Colon (tissue), 2 donors: Measurements from ENCODE around the gene CHTOP.
"Not testable (repeated sequence)": the region's sequence is repeated elsewhere in the genome, so short reads cannot be mapped to it uniquely, and the experiment has no call there.

Source experiments
- FAIRE-seq: peaks from 2 replicates; lab custom pipeline; 2012; peaks lifted over from hg19 to GRCh38; lab: Jason Lieb, UNC
- donor health status: control.
- donor health status: control.

The CHTOP gene

DNA sequence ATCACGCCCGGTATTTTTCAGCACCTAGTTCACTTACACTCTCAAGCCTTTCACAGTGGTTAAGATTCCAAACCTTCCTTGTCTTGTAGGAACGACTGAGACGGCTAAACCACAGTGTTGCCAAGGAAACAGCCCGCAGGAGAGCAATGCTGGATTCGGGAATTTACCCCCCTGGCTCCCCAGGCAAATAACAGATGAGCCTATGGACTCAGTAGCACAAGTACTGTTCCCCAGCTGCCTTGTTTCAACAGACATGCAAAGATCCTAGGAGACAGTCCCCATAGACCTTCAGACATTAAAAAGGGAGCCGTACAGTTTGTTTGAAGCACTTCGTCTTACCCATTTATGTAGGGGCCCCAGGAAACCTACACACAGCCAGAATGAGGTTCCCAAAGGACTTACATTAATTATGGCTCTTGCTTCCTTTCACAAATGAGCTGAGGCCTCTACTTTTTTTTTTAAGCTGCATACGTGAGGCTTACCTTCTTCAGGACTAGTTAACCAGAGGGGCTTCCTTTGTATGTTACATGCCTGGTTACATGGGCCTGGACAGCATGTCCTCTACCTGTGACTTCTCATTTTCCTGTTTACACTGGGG lies 27.3 kb downstream of the CHTOP start:
- no peak for FAIRE-seq

- FAIRE-seq = no peak
Measured at GRCh38 chr1:153662269-153662668, 28.4 kb downstream of the CHTOP start.

DNA sequence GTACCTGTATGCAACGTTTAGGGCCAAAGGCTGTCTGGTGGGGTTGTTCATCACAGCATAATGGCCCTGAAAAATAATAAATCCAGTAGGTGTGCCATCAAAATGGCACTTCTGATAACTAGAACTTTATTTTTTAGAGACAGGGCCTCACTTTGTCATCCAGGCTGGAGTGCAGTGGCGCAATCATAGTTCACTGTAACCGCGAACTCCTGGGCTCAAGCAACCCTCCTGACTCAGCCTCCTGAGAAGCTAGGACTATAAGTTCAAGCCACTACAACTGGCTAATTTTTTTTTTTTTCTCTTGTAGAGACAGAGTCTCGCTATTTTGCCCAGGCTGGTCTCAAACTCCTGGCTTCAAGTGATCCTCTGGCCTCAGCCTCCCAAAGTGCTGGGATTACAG lies 29.3 kb downstream of the CHTOP start:
- no peak for FAIRE-seq

- no peak for FAIRE-seq
Measured at GRCh38 chr1:153667439-153667838, 33.6 kb downstream of the CHTOP start.

- not testable (repeated sequence) for FAIRE-seq
Measured at GRCh38 chr1:153668672-153669071, 34.8 kb downstream of the CHTOP start.

- no peak for FAIRE-seq
Measured at GRCh38 chr1:153669606-153670005, 35.7 kb downstream of the CHTOP start.

GRCh38 chr1:153670257-153670858 lies 36.5 kb downstream of the CHTOP start:
- FAIRE-seq = no peak

- peak; percentile 96 for FAIRE-seq
Measured at GRCh38 chr1:153670859-153671627, 37.2 kb downstream of the CHTOP start, which contains the start of gene ILF2. Gene ILF2, minus strand, starts transcription at chr1:153670993. Its CDS starts 71 bp downstream, at chr1:153670922.

- not testable (repeated sequence) for FAIRE-seq
Measured at GRCh38 chr1:153671628-153672353, 37.9 kb downstream of the CHTOP start.

DNA sequence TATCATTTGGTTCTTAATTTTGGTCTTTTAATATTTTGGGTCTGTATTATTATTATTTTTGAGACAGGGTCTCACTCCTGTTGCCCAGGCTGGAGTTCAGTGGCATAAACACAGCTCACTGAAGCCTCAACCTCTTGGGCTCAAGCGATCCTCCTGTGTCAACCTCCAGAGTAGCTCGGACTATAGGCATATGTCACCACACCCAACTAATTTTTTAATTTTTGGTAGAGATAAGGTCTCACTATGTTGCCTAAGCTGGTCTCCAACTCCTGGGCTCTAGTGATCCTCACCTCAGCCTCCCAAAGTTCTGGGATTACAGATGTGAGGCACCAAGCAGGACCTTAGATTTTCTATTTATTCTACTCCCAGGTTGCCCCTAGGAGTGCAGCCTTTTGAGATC lies 39.6 kb downstream of the CHTOP start:
- FAIRE-seq = no peak

- no peak for FAIRE-seq
Measured at GRCh38 chr1:153677718-153678518, 44.1 kb downstream of the CHTOP start.

DNA sequence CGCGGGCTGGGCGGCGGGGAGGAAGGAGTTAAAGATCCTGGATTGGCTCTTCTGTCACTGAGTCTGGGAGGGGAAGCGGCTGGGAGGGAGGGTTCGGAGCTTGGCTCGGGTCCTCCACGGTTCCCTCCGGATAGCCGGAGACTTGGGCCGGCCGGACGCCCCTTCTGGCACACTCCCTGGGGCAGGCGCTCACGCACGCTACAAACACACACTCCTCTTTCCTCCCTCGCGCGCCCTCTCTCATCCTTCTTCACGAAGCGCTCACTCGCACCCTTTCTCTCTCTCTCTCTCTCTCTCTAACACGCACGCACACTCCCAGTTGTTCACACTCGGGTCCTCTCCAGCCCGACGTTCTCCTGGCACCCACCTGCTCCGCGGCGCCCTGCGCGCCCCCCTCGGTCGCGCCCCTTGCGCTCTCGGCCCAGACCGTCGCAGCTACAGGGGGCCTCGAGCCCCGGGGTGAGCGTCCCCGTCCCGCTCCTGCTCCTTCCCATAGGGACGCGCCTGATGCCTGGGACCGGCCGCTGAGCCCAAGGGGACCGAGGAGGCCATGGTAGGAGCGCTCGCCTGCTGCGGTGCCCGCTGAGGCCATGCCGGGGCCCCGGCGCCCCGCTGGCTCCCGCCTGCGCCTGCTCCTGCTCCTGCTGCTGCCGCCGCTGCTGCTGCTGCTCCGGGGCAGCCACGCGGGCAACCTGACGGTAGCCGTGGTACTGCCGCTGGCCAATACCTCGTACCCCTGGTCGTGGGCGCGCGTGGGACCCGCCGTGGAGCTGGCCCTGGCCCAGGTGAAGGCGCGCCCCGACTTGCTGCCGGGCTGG lies 44.9 kb downstream of the CHTOP start, which contains the start of gene NPR1:
TSS of gene NPR1 (plus strand) at position 170 of the 818 bp plus-strand sequence. CDS start at position 591, 421 bp downstream.
- FAIRE-seq = no peak

GRCh38 chr1:153679337-153680119 lies 45.7 kb downstream of the CHTOP start:
- no peak for FAIRE-seq

GRCh38 chr1:153680120-153680403 lies 46.2 kb downstream of the CHTOP start:
- no peak for FAIRE-seq

GRCh38 chr1:153682730-153683129 lies 48.9 kb downstream of the CHTOP start:
- no peak for FAIRE-seq

DNA sequence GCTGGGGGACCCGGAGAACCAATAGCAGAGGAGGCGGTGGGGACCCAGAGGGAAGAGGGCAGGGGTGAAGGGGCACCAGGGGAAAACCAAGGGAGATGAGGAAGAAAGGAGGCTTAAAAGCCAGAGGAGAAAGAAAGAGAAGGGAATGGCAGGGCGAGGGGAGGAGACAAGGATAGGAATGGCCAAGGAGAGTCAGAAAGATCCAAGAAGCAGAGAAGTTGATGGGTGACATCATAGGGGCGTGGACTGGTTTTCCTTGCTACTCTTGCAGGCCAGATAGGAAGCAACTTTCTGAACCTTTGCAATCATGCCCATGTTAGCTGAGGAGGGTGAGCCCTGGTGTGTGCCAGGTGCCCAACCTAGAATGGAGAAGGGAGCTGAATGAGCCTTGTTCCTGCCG lies 50.0 kb downstream of the CHTOP start:
- FAIRE-seq = no peak

DNA sequence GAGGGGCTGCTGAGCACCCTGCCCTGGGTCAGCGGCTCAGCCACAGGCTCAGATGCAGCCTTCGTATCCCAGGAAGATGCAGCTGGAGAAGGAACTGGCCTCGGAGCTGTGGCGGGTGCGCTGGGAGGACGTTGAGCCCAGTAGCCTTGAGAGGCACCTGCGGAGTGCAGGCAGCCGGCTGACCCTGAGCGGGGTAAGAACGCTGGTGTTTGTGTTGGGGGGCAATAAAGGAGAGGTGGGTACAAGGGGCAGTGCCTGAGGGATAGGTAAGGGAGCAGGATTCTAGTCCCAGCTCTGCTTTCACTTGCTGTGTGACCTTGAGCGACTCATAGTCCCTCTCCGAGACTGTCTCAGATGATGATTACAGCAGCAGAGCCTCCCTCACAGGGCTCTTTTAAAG lies 51.0 kb downstream of the CHTOP start:
- FAIRE-seq = no peak

GRCh38 chr1:153685544-153686340 lies 51.9 kb downstream of the CHTOP start:
- no peak for FAIRE-seq
